CD4-positive, alpha-beta T cell treated with Interleukin-17A for 4 hours (primary cell): ENCODE measurements around the gene FAR2.
A peak's percentile ranks its signal among the peaks of the same experiment; 100 is the strongest.
"Not testable (repeated sequence)": the region's sequence is repeated elsewhere in the genome, so short reads cannot be mapped to it uniquely, and the experiment has no call there.

Source experiments
- DNase-seq: peaks from one replicate; pipeline ENCODE4 v3.0.0-alpha.2; 2020; ENCODE audit warnings: mixed read lengths

Gene FAR2

DNA sequence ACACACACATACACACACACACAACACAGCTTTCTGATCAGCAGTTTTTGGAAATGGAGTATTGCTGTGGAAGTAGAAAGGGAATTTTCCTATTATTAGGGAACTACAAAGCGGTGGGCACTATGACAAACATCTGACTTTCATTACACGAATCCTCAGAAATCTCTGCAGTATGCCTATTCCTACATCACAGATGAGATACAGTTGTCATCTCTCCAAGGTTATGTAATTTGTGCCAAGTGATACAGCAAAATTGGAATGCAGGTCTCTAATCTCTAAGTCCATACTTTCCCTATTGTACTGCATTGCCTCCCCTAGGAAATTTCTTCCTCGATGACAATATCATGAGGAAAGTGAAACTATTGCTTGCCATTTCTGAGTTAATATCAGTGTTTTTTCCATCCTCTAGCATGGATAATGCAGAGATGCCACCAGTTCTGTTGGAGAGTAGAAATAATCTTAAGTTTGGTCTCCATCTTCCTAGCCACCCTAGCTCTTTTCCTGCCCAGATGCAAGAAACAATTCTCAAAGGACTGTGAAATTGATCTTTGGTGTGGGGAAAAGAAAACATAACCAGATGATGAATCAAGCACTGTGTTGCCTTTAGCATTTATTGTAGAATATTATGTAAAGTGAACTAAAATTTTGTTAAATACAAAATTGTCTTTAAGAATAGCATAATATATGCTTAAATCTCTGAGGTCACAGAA is 137.2 kb downstream of the FAR2 start:
- no peak for DNase-seq

GRCh38 chr12:29287622-29288021 is 138.5 kb downstream of the FAR2 start:
- DNase-seq = no peak

GRCh38 chr12:29288031-29288430 is 139.0 kb downstream of the FAR2 start:
- DNase-seq = no peak

DNA sequence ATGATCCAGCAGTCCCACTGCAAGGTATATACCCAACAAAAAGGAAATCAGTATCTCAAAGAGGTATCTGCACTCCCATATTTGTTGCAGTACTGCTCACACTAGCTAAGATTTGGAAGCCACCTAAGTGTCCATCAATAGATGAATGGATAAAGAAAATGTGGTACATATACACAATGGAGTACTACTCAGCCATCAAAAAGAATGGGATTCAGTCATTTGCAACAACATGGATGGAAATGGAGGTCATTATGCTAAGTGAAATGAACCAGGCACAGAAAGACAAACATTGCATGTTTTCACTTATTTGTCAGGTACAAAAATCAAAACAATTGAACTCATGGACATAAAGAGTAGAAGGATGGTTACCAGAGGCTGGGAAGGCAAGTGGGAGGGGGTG is 141.4 kb downstream of the FAR2 start:
- DNase-seq = not testable (repeated sequence)

- DNase-seq = no peak
Measured at GRCh38 chr12:29291226-29291625, 142.1 kb downstream of the FAR2 start.

GRCh38 chr12:29299633-29300032 is 150.6 kb downstream of the FAR2 start:
- DNase-seq = no peak

GRCh38 chr12:29301114-29301513 is 152.0 kb downstream of the FAR2 start:
- DNase-seq = no peak

- no peak for DNase-seq
Measured at GRCh38 chr12:29304388-29304787, 155.3 kb downstream of the FAR2 start.

- no peak for DNase-seq
Measured at GRCh38 chr12:29306266-29306665, 157.2 kb downstream of the FAR2 start.

DNA sequence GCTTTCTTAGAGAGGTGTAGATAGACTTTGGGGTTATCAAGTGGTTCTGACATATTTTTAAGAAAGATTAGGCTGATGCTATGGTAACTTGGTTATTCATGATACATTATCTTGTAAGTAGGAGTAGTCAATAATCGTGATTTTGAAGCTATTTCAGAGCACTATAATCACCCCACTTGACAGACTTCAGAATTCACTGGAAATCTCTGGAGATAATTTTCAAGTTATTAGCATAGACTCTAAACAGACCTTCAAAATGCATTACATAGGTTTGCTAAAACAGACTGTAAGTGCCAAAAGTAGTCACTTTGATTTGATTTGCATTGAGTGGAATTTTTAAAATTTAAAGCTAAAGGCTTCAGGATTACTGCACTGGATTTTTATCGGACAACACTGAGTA is 157.6 kb downstream of the FAR2 start:
- no peak for DNase-seq

GRCh38 chr12:29309320-29309902 is 160.3 kb downstream of the FAR2 start:
- no peak for DNase-seq

DNA sequence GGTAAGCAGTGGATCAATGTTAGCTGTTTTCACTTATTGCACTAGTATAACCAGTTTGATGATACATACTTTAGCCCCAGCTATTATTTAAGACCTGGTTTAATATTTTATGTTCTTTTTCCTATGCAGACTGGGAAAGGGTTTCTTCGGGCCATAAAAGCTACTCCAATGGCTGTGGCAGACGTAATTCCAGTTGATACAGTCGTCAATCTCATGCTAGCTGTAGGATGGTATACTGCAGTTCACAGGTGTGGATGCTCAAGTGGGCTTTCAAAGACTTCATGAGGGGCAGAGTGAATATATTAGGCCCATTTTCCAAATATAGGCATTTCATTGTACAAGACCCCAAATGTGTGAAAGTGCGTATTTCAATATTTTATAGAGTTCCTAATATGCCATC is 161.8 kb downstream of the FAR2 start:
- DNase-seq = no peak

- DNase-seq = no peak
Measured at GRCh38 chr12:29314416-29314815, 165.3 kb downstream of the FAR2 start.

DNA sequence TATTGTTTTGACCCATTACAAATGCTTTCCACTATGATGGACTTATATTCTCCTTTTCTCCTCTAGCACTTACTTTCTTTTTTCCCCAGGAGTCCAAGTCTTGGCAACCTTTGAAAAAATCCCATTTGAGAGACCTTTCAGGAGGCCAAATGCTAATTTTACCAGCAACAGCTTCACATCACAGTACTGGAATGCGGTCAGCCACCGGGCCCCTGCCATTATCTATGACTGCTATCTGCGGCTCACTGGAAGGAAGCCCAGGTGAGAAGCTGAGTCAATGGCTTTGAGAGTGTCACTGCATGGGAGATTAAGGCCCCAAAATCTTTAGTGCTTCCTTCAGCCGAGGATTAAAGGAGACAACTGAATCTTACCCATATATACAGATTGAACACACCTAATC is 167.7 kb downstream of the FAR2 start:
- DNase-seq = no peak

GRCh38 chr12:29317556-29318363 is 168.7 kb downstream of the FAR2 start:
- DNase-seq = peak; percentile 56

- DNase-seq = no peak
Measured at GRCh38 chr12:29320295-29321085, 171.4 kb downstream of the FAR2 start.

GRCh38 chr12:29322157-29322556 is 173.1 kb downstream of the FAR2 start:
- DNase-seq = no peak

DNA sequence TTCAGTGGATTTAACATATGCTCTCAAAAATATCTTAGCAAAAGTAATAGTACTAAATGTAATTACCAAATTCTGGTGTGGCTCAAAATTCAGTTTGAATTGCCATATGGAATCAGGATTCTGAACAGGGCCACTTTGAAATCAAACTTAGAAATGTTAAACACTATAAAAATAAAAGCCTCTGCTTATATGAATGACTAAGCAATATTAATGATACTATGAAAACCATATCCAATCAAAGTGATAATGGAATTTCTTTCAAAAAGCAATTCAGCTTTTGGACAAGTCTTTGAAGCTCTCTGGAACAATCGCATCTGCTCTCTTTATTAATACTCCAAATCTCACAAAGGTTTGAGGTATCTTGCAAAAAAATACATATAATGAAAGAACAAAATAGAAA is 180.3 kb downstream of the FAR2 start:
- DNase-seq = no peak

GRCh38 chr12:29333178-29333577 is 184.1 kb downstream of the FAR2 start:
- no peak for DNase-seq

DNA sequence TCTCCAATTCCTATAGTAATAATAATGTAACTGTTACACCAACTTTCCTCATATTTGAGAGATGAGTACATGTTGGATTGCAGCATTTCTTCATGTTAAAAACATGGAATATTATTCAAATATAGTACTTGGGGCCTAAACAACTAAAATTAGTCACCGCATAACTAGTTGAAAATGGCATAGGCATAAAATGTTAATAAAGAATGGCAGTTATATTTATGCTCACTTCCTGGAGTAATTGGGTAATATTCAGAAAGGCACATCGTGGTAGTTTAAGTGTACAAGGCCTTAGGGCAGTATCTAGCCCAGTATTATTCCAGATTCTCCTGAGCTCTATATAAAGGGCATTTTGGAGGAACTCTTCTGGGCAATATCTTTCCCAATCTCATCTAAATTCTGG is 185.9 kb downstream of the FAR2 start:
- no peak for DNase-seq

DNA sequence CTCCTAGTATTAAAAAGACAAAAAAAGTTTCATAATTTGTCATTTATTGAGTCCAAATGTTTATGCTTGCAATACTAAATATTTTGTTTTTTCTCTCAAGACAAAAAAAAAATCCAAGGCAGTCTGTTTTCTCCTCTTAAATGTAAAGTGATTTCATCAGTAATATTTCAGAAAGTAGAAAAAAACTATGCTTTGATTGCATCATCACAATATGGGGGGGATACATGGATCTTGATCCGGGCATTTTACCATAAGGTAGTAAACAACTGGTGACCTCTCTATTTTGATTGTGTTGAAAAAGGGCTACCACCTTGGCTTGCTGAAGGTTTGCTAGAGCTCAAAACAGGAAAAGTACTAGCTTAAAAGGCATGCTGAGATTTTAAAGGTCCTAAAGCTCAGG is 188.2 kb downstream of the FAR2 start:
- no peak for DNase-seq

- no peak for DNase-seq
Measured at GRCh38 chr12:29343022-29343799, 194.1 kb downstream of the FAR2 start.
